ENCODE measurements around the gene CACNA1G. TPM values are rescaled to one million over a fixed set of nuclear protein-coding genes. Genes with fewer than 3 reads are reported as not detected.

CACNA1G gene
- polyA plus RNA-seq, 5 donors = 16.2 to 32.8 (median 17.1) TPM

GRCh38 chr17:50547035-50547735, 13.3 kb upstream of the CACNA1G start, which contains the start of gene SPATA20:
TSS of gene SPATA20 (plus strand) at chr17:50547174. CDS start at chr17:50547209, 35 bp downstream.
- peak; percentile 80 to 87 for DNase-seq

DNA sequence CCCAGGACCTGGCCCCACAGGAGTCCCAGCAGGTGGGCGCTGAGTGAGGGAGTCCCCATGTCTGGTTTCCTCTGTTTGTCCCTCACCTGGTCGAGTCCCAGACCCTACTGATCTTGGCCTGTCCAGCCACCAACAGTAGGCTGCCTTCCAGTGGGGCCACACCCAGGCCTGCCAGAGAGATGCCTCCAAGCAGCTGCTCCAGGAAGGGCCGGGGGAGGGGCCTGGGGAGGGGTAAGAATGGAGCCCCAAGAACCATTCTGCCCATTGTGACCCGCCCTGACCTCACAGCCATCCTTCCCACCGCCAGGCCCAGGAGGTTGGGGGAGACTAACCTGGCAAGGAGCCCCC, 12.8 kb upstream of the CACNA1G start:
- no peak for DNase-seq

DNA sequence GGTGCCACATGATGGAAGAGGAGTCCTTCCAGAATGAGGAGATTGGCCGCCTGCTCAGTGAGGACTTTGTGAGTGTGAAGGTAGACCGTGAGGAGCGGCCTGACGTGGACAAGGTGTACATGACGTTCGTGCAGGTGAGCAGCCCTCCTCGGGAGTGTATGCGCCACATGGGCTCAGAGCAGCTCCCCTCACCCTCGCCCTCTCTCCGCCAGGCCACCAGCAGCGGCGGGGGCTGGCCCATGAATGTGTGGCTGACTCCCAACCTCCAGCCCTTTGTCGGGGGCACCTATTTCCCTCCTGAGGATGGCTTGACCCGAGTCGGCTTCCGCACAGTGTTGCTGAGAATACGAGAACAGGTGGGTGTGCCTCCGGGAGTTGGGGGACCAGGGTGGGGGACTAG, 11.7 kb upstream of the CACNA1G start:
- DNase-seq = no peak

- DNase-seq = no peak
These were observed 11.1 kb upstream of the CACNA1G start for GRCh38 chr17:50549256-50549941.

GRCh38 chr17:50549969-50550368, 10.5 kb upstream of the CACNA1G start:
- no peak for DNase-seq

DNA sequence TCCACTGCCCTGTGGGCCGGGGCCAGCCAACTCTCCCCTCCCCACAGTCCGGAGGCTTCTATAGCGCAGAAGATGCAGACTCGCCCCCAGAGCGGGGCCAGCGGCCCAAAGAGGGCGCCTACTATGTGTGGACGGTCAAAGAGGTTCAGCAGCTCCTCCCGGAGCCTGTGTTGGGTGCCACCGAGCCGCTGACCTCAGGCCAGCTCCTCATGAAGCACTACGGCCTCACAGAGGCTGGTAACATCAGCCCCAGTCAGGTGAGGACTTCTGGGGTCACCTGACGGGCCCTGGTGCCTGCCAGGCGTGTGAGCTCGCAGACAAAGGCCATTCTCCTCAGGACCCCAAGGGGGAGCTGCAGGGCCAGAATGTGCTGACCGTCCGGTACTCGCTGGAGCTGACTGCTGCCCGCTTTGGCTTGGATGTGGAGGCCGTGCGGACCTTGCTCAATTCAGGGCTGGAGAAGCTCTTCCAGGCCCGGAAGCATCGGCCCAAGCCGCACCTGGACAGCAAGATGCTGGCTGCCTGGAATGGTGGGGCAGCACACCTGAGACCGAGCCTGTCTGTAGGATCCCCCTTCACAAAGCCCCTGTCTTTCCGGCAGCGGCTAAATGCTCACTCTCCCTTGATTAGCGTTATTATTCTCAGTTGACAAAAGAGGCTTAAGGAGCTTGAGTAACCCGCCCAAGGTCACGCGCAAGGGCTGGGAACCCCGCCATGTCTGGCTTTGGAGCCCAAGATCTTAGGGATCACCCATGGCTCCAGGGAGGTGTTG, 9.7 kb upstream of the CACNA1G start:
- DNase-seq = peak; percentile 79 to 85

DNA sequence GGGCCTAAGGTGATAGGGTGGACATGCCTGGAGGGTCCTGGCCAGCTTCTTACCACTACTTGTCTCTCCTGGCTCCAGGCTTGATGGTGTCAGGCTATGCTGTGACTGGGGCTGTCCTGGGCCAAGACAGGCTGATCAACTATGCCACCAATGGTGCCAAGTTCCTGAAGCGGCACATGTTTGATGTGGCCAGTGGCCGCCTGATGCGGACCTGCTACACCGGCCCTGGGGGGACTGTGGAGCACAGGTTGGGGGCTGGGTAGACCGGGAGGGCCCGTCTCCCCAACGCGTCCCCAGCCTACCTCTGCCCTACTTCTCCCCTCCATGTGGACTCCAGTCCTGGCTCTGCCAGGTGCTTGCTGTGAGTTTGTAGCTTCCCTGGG, 9.1 kb upstream of the CACNA1G start:
- no peak for DNase-seq

DNA sequence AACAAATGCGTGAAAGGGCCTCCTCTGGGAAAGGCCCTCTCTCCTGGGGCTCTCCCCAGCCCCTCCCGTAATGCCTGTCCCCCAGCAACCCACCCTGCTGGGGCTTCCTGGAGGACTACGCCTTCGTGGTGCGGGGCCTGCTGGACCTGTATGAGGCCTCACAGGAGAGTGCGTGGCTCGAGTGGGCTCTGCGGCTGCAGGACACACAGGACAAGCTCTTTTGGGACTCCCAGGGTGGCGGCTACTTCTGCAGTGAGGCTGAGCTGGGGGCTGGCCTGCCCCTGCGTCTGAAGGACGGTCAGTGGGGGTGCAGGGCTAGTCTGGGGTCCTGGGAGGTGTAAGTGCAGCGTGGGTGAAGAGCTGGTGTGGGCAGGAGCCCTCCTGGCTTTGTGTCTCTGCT, 8.6 kb upstream of the CACNA1G start:
- no peak for DNase-seq

- DNase-seq = no peak
These were observed 6.3 kb upstream of the CACNA1G start for GRCh38 chr17:50554201-50554600.

GRCh38 chr17:50556803-50557202, 3.7 kb upstream of the CACNA1G start:
- DNase-seq = no peak

- no peak for DNase-seq
These were observed 2.9 kb upstream of the CACNA1G start for GRCh38 chr17:50557630-50558029.

GRCh38 chr17:50558091-50558490, 2.4 kb upstream of the CACNA1G start:
- DNase-seq = no peak

DNA sequence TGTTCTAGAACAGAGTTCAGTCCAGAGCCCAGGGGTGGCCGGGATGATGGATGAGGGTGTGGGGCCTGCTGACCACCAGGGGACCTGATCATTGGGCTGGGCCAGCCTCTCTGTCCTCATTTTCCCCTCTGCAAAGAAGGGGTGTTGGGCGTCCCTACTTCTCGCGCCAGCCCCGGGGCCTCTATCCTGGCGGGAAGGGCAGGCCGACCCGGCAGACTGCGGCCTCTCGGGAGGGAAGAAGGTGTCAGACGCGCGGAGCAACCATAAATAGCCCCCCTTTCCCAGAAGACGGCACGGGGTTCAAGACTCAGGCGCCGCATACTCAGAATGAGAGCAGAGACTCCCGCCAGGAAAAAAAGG, 2.0 kb upstream of the CACNA1G start:
- no peak for DNase-seq

DNA sequence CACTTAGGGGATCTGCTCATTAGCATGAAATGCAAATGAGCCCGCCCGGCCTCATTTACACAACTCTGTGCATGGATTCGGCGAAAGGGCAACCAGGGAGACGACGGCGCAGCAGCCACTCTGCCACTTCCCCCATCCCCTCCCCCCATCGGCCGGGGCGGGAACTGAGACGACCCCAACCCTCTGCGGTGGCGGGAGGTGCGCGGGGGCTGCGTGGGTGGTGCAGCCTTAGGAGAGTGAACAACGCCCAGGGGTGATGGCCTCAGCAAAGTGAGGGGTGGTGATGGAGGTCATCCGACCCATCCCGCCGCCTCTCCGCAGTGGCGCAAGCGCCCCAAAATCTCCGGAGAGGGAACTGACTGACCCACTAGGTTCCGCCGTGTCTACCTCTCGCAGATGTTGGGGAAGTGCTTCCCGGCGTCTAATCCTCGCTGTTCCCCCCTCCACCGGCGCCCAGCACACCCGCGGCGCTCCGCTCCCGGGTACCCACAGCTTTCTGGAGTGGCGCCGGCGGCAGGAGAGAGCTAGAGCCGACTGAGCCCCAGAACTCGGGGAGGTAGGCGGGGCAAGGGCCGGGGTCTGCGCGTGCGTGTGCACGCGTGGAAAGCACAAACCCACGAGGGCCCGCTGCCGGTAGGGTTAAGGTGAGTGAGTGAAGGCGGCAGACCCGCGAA, 1.4 kb upstream of the CACNA1G start:
- no peak for DNase-seq

DNA sequence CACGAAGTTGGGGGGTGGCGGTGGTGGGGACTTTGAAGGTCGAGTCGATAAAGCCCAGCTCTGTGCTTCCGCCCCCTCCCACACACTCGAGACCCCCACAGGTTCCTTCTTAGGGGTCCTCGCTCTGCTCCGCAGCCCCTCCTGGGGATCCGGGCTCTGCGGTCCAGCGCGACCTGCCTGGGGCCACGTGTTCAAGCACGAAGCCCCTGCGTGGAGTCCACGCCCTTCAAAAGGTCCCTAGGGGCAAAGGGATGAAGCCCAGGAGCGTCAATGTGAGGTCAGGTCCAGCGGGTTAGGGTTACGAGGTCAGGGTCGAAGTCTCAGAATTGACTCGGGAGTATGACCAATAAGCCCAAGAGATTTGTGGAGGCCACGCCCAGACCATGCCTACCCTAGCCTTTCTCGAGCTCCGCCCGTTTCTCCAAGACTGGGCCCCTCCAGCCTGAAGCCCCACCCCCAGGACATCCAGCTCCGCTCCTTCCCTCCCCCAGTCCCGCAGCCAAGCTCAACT, 786 bp upstream of the CACNA1G start:
- DNase-seq = peak; percentile 72 to 73

DNA sequence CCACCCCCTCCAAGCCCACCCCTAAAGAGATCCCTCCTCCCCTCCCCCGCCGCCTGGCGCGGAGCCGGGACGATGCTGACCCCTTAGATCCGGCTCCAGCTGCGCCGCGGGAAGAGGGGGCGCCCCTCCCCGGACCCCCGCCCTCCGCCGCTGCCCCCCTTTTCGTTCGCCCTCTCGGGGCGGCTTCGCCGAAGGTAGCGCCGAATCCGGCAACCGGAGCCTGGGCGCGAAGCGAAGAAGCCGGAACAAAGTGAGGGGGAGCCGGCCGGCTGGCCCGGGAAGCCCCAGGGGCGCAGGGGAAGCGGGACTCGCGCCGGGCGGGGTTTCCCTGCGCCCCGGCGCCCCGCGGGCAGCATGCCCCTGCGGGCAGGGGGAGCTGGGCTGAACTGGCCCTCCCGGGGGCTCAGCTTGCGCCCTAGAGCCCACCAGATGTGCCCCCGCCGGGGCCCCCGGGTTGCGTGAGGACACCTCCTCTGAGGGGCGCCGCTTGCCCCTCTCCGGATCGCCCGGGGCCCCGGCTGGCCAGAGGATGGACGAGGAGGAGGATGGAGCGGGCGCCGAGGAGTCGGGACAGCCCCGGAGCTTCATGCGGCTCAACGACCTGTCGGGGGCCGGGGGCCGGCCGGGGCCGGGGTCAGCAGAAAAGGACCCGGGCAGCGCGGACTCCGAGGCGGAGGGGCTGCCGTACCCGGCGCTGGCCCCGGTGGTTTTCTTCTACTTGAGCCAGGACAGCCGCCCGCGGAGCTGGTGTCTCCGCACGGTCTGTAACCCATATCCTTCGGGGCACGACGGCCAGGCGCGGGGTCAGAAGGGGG, 623 bp downstream of the CACNA1G start:
- DNase-seq = no peak

DNA sequence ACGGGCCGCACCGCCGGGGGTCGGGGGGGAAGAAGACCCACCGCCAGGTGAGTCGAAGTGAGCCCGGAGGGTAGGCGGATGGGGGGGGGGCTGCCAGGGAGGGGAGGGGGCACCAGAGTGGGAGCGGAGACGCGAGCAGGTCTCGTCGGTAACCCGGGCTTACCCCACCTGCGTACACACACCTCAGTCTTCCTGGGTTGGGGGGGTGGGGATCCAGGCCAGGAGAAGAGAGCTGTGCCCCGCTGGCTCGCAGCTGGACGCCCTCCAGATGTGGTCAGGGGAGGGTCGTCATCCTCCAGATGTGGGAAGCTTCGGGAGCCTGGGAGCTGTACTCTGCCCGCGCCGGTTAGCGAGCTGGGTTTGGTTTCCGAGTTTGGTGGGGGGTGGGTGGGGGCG, 1.2 kb downstream of the CACNA1G start:
- DNase-seq = no peak

GRCh38 chr17:50562242-50563091, 2.0 kb downstream of the CACNA1G start:
- DNase-seq = no peak

DNA sequence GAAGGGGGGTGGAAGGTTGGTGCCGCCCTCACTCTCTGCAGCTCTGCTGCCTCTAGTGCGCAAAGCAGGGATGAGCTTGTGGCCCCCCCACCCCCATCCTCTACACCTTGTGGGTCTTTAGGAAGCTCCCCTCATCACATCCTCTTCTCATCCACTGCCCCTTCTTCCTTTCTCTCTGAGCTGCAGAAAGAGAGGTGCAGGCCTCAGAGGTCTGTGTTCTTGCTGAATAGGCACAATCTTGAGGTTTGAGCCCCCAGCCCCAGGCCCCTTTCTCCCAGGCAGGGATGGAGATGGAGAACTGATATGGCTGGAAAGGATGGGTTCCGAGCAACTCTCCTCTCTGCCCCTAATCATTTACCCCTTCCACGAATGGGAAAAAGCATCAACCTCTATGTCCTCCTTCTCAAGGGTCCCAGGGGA, 2.6 kb downstream of the CACNA1G start:
- no peak for DNase-seq

DNA sequence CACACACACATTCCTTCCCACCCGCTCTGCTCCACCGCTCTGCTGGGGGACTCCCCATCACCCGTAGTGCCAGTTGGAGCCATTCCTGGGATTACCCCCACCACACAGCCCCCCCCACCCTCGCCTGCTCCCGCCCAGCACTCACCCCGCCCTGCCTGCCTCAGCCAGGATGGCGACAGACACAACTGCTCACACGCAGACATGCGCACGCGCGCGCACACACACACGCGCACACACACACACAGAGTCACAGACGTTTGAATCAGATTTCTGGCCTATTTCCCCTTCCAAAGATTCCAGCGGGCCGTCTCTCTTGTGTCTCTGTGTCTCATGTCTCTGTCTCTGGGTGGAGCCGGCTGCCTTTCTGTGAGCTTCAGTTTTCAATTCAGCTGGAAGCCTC, 4.4 kb downstream of the CACNA1G start:
- DNase-seq = peak; percentile 75 to 82

Measured in right lung (tissue), 5 donors.